Activated CD8-positive, alpha-beta memory T cell treated with anti-CD3 and anti-CD28 coated beads for 24 hours (primary cell): ENCODE results near the gene PFKFB4.

Experiments used
- DNase-seq: peaks from one replicate; pipeline ENCODE4 v3.0.0-alpha.2; 2020

PFKFB4 gene

DNA sequence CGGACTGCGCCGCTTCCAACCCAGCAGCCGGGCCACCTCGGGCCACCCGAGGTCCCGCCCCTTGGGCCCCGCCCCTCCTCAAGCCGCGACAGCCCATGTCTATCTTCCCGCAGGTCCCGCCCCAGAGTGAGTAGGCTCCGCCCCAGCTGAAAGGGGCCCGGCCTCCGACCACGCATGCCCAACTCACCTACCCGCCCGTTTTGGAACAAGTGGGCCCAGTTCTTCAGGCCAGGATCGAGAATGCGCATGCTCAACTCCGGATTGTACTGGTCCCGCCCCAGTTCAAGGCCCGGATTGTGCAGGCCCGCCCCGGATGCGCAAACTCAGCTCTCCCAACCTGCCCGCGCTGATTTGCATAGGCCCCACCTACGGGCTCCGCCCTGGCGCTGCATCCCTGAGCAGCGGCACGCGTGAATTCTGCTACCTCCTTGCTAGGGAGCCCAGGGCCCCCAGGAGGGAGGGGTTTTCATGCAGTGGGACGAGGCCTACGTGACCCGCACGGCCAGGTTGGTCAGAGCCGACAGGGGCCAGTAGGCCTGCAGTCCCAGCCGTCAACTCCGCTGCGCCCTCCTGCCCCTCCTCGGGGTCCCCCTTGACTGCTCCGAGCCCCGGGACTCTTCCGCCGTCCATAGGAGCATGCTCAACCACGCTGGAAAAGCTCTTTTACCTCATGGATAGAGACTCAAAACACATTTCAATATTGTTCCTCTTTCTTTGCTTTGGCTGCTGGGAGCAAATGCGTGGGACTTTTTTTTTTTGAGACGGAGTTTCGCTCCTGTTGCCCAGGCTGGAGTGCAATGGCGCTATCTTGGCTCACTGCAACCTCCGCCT lies at the start of gene PFKFB4:
Gene PFKFB4, minus strand, starts transcription at position 8 of the 831 bp plus-strand sequence. CDS start 26 bp downstream, outside the sequence.
- peak; percentile 100 for DNase-seq

DNA sequence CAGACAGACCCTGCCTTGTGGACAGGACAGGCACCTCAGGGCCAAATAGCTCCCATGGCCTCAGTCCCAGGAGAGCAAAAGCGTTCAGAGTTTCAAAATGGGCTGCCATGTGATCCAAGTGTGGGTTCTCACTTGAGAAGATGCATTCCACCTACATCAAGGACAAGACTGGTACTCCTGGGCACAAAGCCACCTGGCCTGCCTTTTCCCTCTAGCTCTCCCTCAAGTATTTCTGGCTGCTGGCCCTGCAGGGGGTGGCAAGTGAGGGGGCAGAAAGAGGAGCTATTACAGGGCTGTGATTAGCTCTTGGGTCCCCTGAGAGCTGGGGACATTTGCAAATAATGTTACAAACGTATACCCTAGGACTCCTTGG lies 45.0 kb upstream of the PFKFB4 start:
- DNase-seq = no peak

DNA sequence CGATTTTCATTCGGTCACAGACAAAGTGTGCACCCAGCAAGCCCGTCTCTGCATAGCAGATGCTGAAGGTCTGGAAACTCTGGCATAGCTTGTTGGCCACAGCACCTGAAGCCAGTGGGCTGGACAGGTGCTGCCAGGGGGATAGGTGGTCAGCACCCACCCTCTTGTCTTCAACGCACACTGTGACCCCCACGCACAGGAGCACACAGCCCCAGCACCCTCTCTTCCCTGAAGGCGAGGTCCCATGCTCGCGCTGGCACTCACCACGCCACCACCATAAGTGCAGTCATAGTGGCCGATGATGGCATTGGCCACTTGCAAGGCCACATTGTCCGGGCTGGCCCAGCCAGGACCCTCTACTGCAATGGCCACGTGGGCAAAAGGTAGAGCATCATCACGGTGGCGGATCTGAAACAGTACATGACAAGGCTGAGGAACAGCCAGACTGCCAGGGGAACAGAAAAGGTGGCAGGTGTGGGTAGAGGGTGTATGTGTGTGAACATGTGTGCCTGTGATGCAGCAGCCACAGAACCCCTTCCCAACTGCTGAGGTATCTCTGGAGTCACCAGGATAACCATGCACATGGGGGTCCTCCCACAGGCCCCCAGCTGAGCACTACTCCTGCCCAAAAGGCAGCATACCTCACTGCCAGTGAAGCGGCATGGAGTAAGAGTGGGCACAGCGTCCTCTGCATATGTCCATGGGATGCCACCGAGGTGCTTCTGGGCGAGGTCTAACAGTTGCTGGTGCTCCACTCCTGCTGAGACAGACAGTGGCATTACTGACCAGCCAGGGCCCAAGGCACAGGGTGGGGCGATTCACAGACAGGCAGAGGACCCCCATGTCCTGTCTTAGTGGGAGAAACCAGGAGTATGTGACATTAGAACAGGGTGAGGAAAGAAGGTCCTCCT lies 44.4 kb upstream of the PFKFB4 start:
- no peak for DNase-seq

DNA sequence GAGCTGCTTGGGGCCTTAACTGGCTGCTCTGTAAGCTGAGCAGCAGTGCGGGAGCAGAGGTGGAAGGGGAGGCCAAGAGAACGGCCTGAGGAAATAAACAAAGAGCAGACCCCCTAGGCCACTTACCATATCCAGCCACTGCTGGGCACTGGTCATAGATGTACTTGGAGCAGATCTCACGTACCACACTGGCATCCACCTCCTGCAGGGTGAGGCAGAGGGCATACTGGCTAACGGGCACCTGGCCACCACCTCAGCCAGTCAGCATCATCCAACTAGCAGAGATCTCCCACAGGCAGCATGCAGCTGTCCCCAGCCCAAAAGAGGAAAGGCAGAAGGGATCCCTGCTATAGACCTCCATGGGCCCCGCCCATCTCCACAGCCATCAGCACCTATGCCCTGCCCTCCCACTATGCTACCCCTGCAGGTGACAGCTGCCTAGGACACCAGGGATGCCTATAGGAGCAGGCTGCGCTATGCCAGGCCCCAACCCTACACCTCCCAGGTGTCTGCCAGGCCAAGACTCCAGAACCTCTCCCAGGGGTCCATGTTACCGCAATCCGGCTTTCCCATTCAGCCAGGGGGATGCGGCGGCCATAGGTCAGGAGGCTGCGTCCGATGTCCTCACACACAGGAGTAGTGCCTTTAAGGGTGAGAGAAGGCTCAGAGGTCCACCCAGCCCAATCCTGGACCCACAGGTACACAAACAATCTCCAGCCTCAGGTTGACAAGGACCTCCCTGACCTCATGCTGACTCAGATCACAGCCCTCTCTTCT lies 43.1 kb upstream of the PFKFB4 start:
- DNase-seq = no peak

DNA sequence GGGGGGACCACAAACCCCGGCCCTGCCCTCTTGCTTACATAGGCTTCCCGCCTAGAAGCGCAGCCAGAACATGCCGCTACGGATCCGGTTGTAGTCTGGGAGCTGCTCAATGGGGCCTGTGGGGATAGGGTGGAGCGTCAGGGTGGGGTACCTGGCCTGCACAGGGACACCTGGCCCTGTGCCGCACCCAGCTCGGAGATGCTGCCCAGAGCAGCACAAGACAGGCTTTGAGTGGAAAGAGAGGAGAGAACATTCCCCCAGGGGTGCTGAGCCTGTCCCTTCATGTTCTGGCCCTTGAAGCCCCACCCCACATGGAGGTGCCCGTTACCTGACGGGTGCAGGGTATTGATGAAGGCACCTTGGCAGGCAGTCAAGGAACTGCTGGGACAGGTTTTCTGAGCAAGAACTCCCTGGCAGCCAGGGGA lies 42.5 kb upstream of the PFKFB4 start:
- no peak for DNase-seq

DNA sequence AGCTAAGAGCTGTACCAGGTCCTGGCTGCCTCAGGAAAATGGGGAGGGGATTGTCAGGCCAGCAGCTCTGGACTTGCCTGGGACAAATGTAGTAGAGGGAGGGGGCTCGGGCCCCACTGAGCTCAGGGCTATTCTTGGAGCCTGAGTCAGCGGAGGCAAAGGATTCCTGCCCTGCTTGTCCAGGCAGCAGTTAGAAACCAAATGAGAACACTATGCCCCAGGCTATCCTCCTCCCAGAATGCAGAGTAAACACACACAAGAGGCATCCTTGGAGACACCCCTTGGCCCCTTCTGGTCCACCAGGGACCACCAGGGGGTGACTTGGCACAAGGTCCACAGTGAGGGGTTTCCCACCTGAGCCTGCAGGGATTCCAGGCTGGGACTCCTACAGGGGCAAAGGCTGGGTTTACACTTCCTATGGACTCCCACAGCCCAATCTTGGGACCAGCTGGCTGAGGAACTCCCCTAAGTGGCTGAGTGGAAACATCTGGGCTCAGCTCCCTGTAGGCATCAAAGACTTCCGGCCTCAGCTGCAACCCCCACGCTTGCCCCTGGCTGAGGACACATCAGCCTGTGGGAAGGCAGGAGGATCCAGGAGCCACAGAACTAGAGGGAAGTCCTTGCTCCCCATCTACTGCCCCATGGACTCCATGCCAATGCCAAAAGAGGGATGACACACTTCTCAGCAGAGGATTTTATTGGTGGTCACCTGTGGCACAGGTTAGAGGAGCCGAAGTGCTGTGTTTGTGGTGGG lies 41.9 kb upstream of the PFKFB4 start:
- no peak for DNase-seq

DNA sequence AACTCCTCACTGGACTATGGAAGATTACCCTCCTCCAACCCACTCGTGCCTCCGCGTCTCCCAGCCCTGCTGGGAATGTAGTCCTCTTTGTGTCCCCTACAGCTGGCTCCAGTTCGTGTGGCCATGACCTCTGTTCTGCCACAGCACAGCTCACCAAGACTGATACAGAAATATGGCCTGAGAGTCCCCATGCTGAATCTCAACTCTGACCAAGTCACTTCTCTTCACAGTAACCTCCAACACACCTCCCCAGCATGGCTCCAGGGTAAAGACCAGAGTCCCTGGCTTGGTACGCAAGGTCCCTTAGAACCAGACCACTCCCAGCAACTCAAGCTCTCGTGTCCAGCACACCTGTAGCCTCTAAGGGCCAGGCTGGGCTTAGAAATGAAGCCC lies 40.8 kb upstream of the PFKFB4 start:
- no peak for DNase-seq

DNA sequence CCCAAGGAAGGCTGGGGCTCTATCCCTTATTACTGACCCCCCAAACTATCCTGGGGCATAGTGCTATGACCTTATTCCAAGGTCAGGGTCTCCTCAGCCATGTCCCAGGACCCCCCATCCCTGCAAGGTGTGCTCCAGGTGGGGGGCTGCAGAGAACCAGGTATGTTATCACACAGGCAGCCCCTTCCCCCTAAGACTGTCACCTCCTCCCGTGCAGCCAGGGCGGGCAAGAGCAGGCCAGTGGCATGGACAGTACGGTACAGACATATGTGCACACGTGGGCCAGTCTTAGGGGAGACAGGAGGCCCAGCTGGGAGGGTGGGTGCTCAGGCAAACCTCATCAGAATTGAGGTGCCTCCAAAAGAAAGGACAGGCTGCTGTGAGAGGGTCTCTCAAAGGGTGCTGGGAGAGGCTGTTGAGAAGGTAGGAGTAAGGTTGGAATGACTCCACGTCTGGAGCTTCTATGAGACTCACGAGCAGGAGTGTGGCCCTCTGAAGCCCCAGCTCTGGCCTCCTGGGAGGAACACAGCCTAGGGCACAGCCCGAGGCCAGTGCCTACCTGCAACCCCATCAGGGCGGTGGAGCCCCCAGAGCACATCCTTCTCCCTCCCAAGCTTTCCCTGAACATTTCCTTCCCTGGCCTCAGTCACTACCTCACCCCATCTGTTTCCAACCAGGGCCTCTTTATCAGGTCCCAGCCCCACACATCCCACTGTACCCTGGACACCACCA lies 40.2 kb upstream of the PFKFB4 start:
- no peak for DNase-seq

DNA sequence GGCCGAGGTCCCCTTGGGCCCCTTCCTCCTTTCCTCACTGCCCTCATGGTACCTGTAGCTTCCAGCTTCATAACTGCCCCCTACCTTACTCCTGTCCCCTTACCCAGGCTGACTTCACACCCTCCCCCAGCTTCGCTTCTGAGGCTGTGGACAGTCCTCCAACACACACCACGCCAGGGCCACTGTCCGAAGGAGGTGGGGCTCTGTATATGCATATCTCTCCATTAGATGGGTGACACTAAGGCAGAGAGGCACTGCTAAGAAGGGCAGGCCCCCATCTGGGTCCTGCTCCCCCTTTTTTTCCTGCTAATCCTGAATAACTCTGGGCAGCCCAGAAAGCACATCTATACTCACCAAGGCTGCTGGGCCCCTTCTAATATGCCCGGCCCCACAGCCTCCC lies 39.6 kb upstream of the PFKFB4 start:
- DNase-seq = no peak

DNA sequence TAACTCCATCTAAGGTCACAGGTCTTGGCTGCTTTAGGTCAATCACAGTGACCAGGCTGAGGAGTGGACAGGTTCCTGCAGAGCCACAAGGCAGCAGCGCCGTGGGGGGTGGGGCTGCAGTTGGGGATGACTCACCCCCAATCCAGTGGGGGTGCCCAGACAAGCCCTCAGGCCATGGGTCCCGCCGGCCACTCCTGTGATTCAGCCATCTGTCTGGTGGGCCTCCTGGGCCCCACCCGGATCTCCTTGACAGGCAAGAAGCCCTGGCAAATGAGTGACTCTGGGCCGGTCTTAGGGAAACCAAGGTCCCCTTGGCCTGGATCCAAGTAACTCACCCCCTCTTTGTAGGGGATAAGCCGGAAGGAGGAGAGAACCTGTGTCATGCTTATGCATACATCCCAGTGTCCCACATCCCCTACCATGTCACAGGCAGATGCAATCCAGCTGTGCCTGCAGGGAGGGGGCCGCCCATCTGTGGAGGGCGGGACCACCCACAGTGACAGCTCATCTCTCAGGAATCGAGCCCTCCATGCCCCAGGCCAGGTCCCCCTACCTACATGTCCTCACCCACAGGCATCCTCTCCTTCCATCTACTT lies 39.0 kb upstream of the PFKFB4 start:
- DNase-seq = no peak

DNA sequence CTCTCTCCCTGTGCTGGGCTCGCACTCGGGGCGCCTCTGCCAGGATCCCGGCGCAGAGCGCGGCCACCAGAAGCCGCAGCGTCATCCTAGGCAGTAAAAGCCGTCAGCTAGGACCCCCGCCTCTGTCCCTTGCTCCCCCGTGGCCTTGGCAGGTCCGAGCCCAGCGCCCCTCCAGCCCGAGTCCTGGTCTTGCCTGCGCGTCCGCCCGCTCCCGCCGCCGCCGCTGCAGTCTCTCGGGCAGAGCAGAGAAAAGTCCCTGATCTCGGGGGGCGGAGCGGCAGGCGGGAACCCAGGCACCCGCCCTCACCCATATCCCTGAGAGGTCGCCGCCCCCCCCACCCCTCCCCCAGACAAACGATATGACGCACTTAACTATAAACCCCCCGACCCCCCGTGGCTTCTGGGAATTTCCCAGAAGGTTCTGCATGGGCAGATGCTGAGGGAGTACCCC lies 38.5 kb upstream of the PFKFB4 start, which contains the start of gene COL7A1:
Gene COL7A1, minus strand, starts transcription at position 255 of the 451 bp plus-strand sequence. Its CDS starts 170 bp downstream, at position 85.
- no peak for DNase-seq

DNA sequence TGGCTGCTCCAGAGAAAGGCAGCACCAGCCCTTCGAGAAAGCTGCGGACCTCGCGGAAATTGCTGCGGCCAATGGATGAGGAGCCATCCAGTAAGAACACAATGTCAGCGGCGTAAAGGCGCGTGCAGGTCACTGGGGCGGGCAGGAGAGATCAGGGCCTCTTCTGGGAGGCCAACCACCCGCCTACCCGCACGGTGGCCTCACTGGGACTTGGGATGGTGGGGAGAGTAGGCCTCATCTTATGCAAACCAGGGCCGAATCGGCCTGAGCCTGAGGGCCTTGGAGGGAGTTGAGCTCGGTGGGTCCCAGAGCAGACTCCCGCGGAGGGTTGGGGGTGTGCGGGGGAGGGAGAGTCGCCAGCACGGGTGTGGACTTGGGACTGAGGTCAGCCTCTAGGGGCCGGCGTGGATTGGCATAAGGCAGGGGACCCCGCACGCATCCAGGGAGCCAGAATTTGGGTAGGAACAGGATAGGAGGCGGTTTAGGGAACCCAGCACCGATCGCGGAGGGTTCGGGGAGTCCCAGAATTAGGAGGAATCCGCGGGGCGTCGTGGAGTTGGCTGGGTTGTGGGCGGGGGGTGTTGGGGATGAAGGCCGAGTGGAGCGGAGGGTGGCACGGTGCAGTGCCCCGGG lies 37.9 kb upstream of the PFKFB4 start:
- DNase-seq = no peak

DNA sequence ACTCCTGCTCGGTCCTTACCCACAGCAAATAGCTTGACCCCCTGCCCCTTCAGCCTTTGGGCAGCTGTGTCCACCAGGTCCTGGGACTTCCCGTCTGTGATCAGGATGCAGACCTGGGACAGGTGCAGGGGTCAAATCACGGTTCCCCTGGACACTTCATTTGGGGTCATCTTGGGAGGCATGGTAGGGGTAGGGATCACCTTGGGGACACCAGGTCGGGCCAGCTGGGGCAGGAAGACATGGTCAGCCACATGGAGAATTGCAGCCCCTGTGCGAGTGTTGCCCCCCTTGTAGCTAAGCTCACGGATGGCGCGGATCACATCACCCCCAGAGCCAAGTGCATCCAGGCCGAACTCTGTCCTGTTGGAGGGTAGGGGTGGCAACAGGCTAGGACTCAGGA lies 36.7 kb upstream of the PFKFB4 start:
- DNase-seq = no peak

DNA sequence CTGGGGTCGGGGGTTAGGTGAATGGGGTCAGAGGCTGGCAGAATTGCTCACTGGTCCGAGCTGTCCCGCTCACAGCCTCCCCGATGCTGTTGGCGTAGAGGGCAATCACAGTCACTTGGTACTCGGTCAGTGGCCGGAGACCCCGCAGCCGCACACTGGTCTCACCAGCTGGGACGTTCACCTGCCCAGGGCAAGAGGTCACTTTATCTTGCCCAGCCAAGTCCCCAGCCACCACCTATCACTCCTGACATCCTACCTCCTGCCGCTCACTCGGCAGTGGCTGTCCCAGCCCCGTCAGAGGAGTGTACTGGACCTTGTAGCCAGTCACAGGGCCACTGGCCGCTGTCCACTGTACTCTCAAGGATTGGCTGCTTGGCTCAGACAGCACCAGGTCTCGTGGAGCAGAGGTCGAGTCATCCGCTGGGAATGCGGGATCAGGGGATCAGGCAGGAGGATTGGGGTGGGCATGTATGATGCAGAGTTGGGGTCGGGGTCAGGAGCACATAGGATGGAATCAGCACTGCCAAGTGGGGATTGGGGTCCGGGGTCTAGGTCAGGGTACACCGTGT lies 36.0 kb upstream of the PFKFB4 start:
- no peak for DNase-seq

DNA sequence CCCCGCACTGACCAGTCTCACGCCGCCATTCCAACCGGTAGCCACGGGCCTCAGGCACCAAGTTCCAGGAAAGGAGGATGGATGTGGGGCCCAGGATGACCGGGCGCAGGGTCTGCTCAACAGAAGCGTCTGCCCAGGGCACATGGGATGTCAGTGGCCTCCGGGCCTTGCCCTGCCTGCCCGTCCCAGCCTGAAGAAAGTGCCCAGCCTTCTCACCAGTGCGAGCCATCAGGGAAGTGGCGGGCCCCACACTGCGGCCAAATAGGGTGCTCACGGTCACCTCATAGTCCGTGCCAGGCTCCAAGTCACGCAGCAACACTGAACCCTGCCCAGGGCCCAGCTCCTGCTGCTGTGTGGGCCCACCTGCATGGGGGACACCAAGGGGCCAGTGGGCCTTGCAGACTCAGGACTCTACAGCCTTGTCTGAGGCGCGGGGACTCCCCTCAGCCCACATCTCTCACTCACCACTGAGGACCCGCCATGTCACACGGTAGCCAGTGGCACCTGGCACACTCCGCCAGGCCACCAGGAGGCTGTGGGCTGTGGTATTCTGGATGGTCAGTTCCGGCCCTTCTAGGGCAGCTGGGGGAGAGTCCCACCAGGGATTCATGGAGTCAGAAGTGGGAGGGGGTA lies 35.4 kb upstream of the PFKFB4 start:
- no peak for DNase-seq

DNA sequence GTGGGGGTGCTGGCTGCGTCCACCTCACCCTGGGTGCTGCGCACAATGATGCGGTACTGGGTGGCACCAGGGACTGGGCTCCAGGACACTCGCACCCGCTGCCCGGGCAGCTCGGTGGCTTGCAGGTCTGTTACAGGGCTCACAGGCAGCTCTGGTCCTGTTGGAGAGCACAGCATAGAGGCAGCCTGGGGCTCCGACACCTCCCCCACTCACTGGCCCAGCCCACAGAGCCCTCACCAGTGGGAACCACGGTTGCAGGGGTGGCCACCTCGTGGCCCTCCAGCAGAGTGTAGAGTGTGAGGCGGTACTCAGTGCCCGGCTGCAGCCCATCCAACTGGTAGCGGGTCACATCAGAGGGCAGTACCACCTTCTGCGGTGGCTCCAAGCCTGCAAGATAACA lies 34.8 kb upstream of the PFKFB4 start:
- no peak for DNase-seq

DNA sequence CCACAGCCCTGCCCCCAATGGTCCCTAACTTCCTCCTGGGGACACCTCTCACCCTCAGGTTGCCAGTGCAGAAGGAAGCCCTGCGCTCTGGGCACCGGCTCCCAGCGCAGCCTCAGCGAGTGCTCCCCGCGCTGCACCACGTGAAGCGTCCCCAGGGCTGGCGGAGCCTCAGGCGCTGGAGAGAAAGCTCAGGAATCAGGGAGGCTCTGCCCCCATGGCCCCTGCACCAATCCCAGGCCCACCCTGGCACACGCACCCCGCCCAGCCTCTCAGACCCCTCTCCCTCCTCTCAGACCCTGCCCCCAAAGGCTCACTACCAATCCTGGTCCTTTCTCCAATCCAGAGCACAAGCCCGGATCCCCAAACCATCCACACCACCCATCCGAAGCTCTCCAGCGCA lies 31.6 kb upstream of the PFKFB4 start:
- no peak for DNase-seq

DNA sequence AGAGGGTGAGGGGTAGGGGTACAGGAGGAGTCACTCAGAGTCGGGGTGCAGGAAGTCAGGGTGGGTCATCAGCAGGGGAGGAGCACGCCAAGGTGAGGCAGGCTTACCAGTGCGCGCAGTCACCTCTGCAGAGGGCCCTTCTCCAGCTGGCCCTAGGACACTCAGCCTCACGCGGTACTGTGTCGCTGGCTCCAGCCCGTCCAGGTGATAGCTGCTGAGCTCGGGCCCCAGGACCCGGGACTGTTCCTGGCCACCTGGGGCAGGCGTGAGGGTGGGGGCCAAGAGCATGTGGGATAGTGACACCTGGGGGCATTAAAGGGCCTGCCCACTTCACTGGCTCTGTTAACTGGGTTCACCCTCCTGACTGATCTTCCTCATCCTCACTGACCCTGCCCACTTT lies 31.1 kb upstream of the PFKFB4 start:
- DNase-seq = no peak

DNA sequence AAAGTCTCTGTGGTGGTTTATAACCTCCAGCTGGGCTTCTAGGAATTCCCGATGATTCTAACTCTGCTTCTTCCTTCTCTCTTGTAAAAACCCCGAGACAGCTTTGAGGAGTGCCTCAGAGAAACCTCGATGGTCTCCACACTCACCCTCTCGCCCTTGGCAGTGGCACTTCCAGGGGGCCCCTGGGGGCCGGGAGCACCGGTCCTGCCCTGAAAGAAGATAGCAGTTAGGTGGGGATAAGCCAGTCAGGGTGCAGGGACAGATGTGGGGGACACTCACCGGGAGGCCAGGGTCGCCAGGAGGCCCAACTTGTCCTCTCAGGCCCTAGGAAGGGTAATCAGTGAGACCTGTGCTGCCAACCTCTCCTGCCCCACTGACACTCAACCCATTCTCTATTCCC lies 28.8 kb upstream of the PFKFB4 start:
- DNase-seq = no peak

DNA sequence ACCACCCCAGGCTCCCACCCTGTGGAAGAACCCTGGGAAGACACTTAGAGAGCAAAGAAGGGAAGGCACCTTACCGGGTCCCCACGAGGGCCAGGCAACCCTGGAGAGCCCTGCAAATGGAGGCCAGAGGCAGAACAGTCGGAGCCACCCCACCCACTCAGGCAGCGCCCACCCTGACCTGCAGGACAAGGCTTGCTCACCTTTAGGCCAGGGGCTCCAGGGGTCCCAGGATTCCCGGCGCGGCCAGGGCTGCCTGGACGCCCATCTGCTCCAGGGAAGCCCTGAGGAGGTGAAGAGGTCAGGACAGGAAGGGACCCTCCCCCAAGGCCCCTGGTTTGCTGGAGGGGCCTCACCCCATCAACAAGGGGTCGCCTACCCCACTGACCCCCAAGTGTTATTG lies 28.2 kb upstream of the PFKFB4 start:
- no peak for DNase-seq
